Measurements from ENCODE around the gene ZNF346. TPM values are rescaled to one million over a fixed set of nuclear protein-coding genes. Genes with fewer than 3 reads are reported as not detected.

ZNF346 gene
- total RNA-seq, 1 donor, result 17.9 TPM

DNA sequence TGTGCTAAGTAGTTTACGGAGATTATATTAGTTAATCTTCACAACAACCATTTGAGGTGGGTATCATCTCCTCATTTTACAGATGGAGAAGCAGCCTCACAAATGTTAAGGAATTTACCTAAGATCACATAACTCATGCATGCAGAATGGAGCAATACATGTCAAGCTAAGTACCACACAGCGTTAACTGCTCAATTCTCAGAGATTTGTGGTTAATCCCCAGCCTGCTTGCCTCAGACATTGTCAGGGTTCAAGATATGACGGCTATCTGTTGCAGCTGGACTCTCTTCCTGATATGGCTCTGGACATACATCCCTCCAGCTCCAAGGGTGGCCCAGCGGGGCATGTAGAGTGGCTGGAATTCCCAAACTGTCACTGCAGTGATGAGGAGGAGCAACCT lies 7.3 kb upstream of the ZNF346 start:
- DNase-seq (ENCODE audit: low read depth), result no peak
- TF ChIP-seq CTCF (IDR thresholded peaks at IDR 0.05; ENCODE audit: insufficient read depth, low read length), result no peak
- no peak overlapping the region for H3K4me3 ChIP-seq (ENCODE audit: low read depth, low read length)

- TF ChIP-seq CTCF (IDR thresholded peaks at IDR 0.05; ENCODE audit: insufficient read depth, low read length), result no peak
- H3K4me3 ChIP-seq (ENCODE audit: low read depth, low read length), result no peak overlapping the region
- no peak for DNase-seq (ENCODE audit: low read depth)
These were observed 4.2 kb upstream of the ZNF346 start for GRCh38 chr5:177018341-177018740.

DNA sequence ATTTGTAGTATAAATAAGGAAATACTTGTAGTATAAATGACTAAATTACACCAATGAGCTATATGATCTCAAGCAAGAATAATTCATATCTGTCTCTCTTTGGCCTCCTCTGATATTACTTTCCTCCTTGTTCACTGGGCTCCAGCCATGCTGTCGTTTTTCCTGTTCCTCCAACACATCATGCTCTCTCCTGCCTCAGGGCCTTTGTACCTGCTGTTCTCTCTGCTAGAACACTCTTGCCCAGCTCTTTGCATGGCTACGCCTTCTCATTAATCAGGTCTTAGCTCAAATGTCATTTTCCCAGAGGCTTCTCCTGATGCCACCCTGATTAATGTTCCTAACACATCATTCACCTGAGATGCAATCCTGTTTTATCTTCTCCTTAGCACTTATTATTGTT lies 2.5 kb upstream of the ZNF346 start:
- no peak for TF ChIP-seq CTCF (IDR thresholded peaks at IDR 0.05; ENCODE audit: insufficient read depth, low read length)
- DNase-seq (ENCODE audit: low read depth), result no peak
- no peak overlapping the region for H3K4me3 ChIP-seq (ENCODE audit: low read depth, low read length)

GRCh38 chr5:177023303-177023664 lies 788 bp downstream of the ZNF346 start:
- DNase-seq (ENCODE audit: low read depth), result peak; percentile 20
- H3K4me3 ChIP-seq (ENCODE audit: low read depth, low read length), result peak overlapping the region; percentile 90
- TF ChIP-seq CTCF (IDR thresholded peaks at IDR 0.05; ENCODE audit: insufficient read depth, low read length), result no peak

GRCh38 chr5:177024559-177024958 lies 2.1 kb downstream of the ZNF346 start:
- no peak for DNase-seq (ENCODE audit: low read depth)
- no peak for TF ChIP-seq CTCF (IDR thresholded peaks at IDR 0.05; ENCODE audit: insufficient read depth, low read length)
- H3K4me3 ChIP-seq (ENCODE audit: low read depth, low read length), result no peak overlapping the region

DNA sequence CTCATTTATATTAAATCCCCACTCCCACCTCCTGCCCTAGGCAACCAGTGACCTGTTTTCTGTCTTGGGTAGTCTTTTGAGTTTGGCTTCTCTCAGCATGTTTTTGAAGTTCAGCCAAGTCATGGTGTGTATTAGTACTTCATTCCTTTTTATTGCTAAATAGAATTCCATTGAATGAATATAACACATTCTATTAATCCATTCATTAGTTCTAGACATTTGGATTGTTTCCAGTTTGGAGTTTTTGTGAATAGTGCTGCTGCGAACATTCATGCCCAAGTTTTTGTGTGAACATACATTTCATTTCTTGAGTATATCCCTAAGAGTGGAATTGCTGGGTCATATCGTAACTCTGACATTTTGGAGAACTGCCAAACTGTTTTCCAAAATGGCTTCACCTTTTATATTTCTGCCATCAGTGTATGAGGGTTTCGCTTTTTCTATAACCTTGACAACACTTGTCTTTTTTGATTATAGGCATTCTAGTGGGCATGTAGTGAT lies 2.7 kb downstream of the ZNF346 start:
- no peak overlapping the region for H3K4me3 ChIP-seq (ENCODE audit: low read depth, low read length)
- no peak for TF ChIP-seq CTCF (IDR thresholded peaks at IDR 0.05; ENCODE audit: insufficient read depth, low read length)
- peak; percentile 63 for DNase-seq (ENCODE audit: low read depth)

- TF ChIP-seq CTCF (IDR thresholded peaks at IDR 0.05; ENCODE audit: insufficient read depth, low read length), result no peak
- no peak for DNase-seq (ENCODE audit: low read depth)
- H3K4me3 ChIP-seq (ENCODE audit: low read depth, low read length), result no peak overlapping the region
These were observed 5.2 kb downstream of the ZNF346 start for GRCh38 chr5:177027665-177028064.

Data from fibroblast of the aortic adventitia (primary cell).